Activated T-helper 1 cell treated with anti-CD3 and anti-CD28 coated beads, Interleukin-12 subunit alpha, Interleukin-12 subunit beta, Interleukin-2, Interleukin-4 antibody, amounts not matched to agents 30 ng/mL and 10 ng/mL and 1 ng/mL, durations not matched to agents 14 hours and 24 hours and 36 hours (primary cell): ENCODE data around the gene MEGF6. TPM values are rescaled to one million over a fixed set of nuclear protein-coding genes. Genes with fewer than 3 reads are reported as not detected.

Source experiments
- DNase-seq: peaks from one replicate; pipeline ENCODE4 v3.0.0; 2021; ENCODE audit warnings: low spot score
- H3K27ac Mint-ChIP-seq: one replicate; pipeline ENCODE4 v1.8.0; 2021; ENCODE audit warnings: mild to moderate bottlenecking, mixed read lengths
- H3K27me3 Mint-ChIP-seq: one replicate; pipeline ENCODE4 v1.8.0; 2022; ENCODE audit warnings: mild to moderate bottlenecking, moderate library complexity, mixed read lengths; ENCODE audit not compliant: insufficient read depth
- H3K36me3 Mint-ChIP-seq: one replicate; pipeline ENCODE4 v1.8.0; 2021; ENCODE audit warnings: low read depth, mixed read lengths
- H3K4me1 Mint-ChIP-seq: one replicate; pipeline ENCODE4 v1.8.0; 2021; ENCODE audit warnings: low read depth, mixed read lengths
- H3K4me3 Mint-ChIP-seq: one replicate; pipeline ENCODE4 v1.8.0; 2021; ENCODE audit warnings: mild to moderate bottlenecking, moderate library complexity, mixed read lengths
- H3K9me3 Mint-ChIP-seq: one replicate; pipeline ENCODE4 v1.8.0; 2021; ENCODE audit warnings: mixed read lengths
- intact Hi-C: fragments of 100-400 bp; cut with micrococcal nuclease; formaldehyde crosslinking; loops from one replicate; pipeline ENCODE4 v1.15.1; 2024
- total RNA-seq: library from RNA; stranded (reverse); gene quantifications from 2 replicates; pipeline ENCODE4 v1.2.3, GENCODE V29; 2022

MEGF6 gene
- total RNA-seq, 1 donor from 2014 or later, result 1.2 TPM

- Mint-ChIP-seq H3K4me3 (no peak overlapping the region), H3K9me3 (no peaks in the 10 kb centered on the region), H3K36me3 (no peaks in the 10 kb centered on the region), H3K27me3 (no peaks in the 10 kb centered on the region), H3K27ac (no peak overlapping the region), H3K4me1 (no peaks in the 10 kb centered on the region)
- no peak for DNase-seq
- intact Hi-C loops, result no loop called here
These were observed 137.3 kb downstream of the MEGF6 start for GRCh38 chr1:3474016-3474415.

- Mint-ChIP-seq H3K36me3 (no peaks in the 10 kb centered on the region), H3K27me3 (no peaks in the 10 kb centered on the region), H3K4me3 (no peak overlapping the region), H3K9me3 (no peaks in the 10 kb centered on the region), H3K27ac (no peak overlapping the region), H3K4me1 (no peaks in the 10 kb centered on the region)
- DNase-seq, result no peak
- intact Hi-C loops, result no loop called here
These were observed 137.9 kb downstream of the MEGF6 start for GRCh38 chr1:3473381-3473844.

GRCh38 chr1:3472906-3473305, 138.4 kb downstream of the MEGF6 start:
- DNase-seq, result no peak
- Mint-ChIP-seq H3K4me1 (no peaks in the 10 kb centered on the region), H3K36me3 (no peaks in the 10 kb centered on the region), H3K9me3 (no peaks in the 10 kb centered on the region), H3K27me3 (no peaks in the 10 kb centered on the region), H3K27ac (no peak overlapping the region), H3K4me3 (no peak overlapping the region)
- intact Hi-C loops, result no loop called here

GRCh38 chr1:3472088-3472850, 139.0 kb downstream of the MEGF6 start:
- no peak overlapping the region for H3K27ac Mint-ChIP-seq
- H3K9me3 Mint-ChIP-seq, result no peaks in the 10 kb centered on the region
- no peak for DNase-seq
- no peaks in the 10 kb centered on the region for H3K4me1 Mint-ChIP-seq
- H3K27me3 Mint-ChIP-seq, result no peaks in the 10 kb centered on the region
- intact Hi-C loops, result no loop called here
- no peaks in the 10 kb centered on the region for H3K36me3 Mint-ChIP-seq
- no peak overlapping the region for H3K4me3 Mint-ChIP-seq

GRCh38 chr1:3471356-3472087, 139.8 kb downstream of the MEGF6 start:
- H3K27ac Mint-ChIP-seq, result no peak overlapping the region
- intact Hi-C loops, result no loop called here
- DNase-seq, result no peak
- no peaks in the 10 kb centered on the region for H3K27me3 Mint-ChIP-seq
- no peaks in the 10 kb centered on the region for H3K36me3 Mint-ChIP-seq
- no peaks in the 10 kb centered on the region for H3K4me1 Mint-ChIP-seq
- no peaks in the 10 kb centered on the region for H3K9me3 Mint-ChIP-seq
- H3K4me3 Mint-ChIP-seq, result no peak overlapping the region

- Mint-ChIP-seq H3K4me1 (no peaks in the 10 kb centered on the region), H3K36me3 (no peaks in the 10 kb centered on the region), H3K27ac (no peak overlapping the region), H3K9me3 (no peaks in the 10 kb centered on the region), H3K4me3 (no peak overlapping the region), H3K27me3 (no peaks in the 10 kb centered on the region)
- no peak for DNase-seq
- intact Hi-C loops, result no loop called here
These were observed 140.5 kb downstream of the MEGF6 start for GRCh38 chr1:3470650-3471355.

- Mint-ChIP-seq H3K9me3 (no peaks in the 10 kb centered on the region), H3K4me3 (no peak overlapping the region), H3K27ac (peak overlapping the region; percentile 25), H3K27me3 (no peaks in the 10 kb centered on the region), H3K4me1 (no peaks in the 10 kb centered on the region), H3K36me3 (no peaks in the 10 kb centered on the region)
- intact Hi-C loops, result no loop called here
- DNase-seq, result no peak
These were observed 141.3 kb downstream of the MEGF6 start for GRCh38 chr1:3469849-3470649.

- Mint-ChIP-seq H3K4me1 (no peaks in the 10 kb centered on the region), H3K9me3 (no peaks in the 10 kb centered on the region), H3K27me3 (no peaks in the 10 kb centered on the region), H3K36me3 (no peaks in the 10 kb centered on the region), H3K27ac (no peak overlapping the region), H3K4me3 (no peak overlapping the region)
- DNase-seq, result no peak
- intact Hi-C loops, result no loop called here
These were observed 142.0 kb downstream of the MEGF6 start for GRCh38 chr1:3469104-3469848.

GRCh38 chr1:3468236-3469103, 142.8 kb downstream of the MEGF6 start:
- no peaks in the 10 kb centered on the region for H3K27me3 Mint-ChIP-seq

GRCh38 chr1:3467096-3468036, 143.9 kb downstream of the MEGF6 start:
- Mint-ChIP-seq H3K27ac (no peak overlapping the region), H3K27me3 (no peaks in the 10 kb centered on the region), H3K36me3 (no peaks in the 10 kb centered on the region), H3K4me1 (no peaks in the 10 kb centered on the region), H3K9me3 (no peaks in the 10 kb centered on the region), H3K4me3 (no peak overlapping the region)
- no peak for DNase-seq
- intact Hi-C loops, result no loop called here

More at GRCh38 chr1:3468236-3469103, 142.8 kb downstream of the MEGF6 start:
- Mint-ChIP-seq H3K9me3 (no peaks in the 10 kb centered on the region), H3K4me1 (no peaks in the 10 kb centered on the region), H3K36me3 (no peaks in the 10 kb centered on the region), H3K4me3 (no peak overlapping the region), H3K27ac (no peak overlapping the region)
- intact Hi-C loops, result no loop called here
- no peak for DNase-seq
